GM18858 (cell line): ENCODE measurements around the gene WNK3.

ENCODE experiments used
- ATAC-seq: cut with Tn5 transposase; IDR thresholded peaks from one replicate; pipeline ENCODE4 v1.9.1; 2021; ENCODE audit not compliant: unreplicated experiment

The WNK3 gene

GRCh38 chrX:54246866-54247265 is 111.0 kb downstream of the WNK3 start:
- ATAC-seq, result no peak

- no peak for ATAC-seq
Observed at GRCh38 chrX:54238588-54238987, 119.3 kb downstream of the WNK3 start.

- no peak for ATAC-seq
Observed at GRCh38 chrX:54237014-54237413, 120.8 kb downstream of the WNK3 start.

GRCh38 chrX:54230435-54231148 is 127.3 kb downstream of the WNK3 start:
- no peak for ATAC-seq

- no peak for ATAC-seq
Observed at GRCh38 chrX:54223581-54223980, 134.3 kb downstream of the WNK3 start.

- ATAC-seq, result no peak
Observed at GRCh38 chrX:54213603-54214002, 144.2 kb downstream of the WNK3 start.

GRCh38 chrX:54208531-54208930 is 149.3 kb downstream of the WNK3 start:
- no peak for ATAC-seq

- no peak for ATAC-seq
Observed at GRCh38 chrX:54198262-54198661, 159.6 kb downstream of the WNK3 start.

- no peak for ATAC-seq
Observed at GRCh38 chrX:54194982-54195588, 162.8 kb downstream of the WNK3 start.

- ATAC-seq, result no peak
Observed at GRCh38 chrX:54193085-54193821, 164.6 kb downstream of the WNK3 start.

- ATAC-seq, result no peak
Observed at GRCh38 chrX:54184474-54184873, 173.4 kb downstream of the WNK3 start.

- peak; percentile 19 for ATAC-seq
Observed at GRCh38 chrX:54182864-54183613, 174.8 kb downstream of the WNK3 start, which contains the start of gene FAM120C. Gene FAM120C (minus strand): TSS chrX:54183254. CDS start chrX:54183198, 56 bp downstream.

- peak; percentile 54 for ATAC-seq
Observed at GRCh38 chrX:54182194-54182863, 175.5 kb downstream of the WNK3 start.

GRCh38 chrX:54181202-54181953 is 176.5 kb downstream of the WNK3 start:
- ATAC-seq, result no peak

GRCh38 chrX:54180403-54180802 is 177.4 kb downstream of the WNK3 start:
- no peak for ATAC-seq

- peak; percentile 46 for ATAC-seq
Observed at GRCh38 chrX:54178100-54178940, 179.5 kb downstream of the WNK3 start.

GRCh38 chrX:54177306-54177705 is 180.5 kb downstream of the WNK3 start:
- no peak for ATAC-seq

GRCh38 chrX:54173791-54174190 is 184.1 kb downstream of the WNK3 start:
- no peak for ATAC-seq

- no peak for ATAC-seq
Observed at GRCh38 chrX:54172455-54172854, 185.4 kb downstream of the WNK3 start.
